Inferior parietal cortex (tissue), 1 donor: ENCODE measurements around the gene PTCD1.

Experiments used
- DNase-seq: peaks from one replicate; pipeline ENCODE4 v3.0.0-alpha.2; 2016; ENCODE audit errors: extremely low spot score

PTCD1 gene

DNA sequence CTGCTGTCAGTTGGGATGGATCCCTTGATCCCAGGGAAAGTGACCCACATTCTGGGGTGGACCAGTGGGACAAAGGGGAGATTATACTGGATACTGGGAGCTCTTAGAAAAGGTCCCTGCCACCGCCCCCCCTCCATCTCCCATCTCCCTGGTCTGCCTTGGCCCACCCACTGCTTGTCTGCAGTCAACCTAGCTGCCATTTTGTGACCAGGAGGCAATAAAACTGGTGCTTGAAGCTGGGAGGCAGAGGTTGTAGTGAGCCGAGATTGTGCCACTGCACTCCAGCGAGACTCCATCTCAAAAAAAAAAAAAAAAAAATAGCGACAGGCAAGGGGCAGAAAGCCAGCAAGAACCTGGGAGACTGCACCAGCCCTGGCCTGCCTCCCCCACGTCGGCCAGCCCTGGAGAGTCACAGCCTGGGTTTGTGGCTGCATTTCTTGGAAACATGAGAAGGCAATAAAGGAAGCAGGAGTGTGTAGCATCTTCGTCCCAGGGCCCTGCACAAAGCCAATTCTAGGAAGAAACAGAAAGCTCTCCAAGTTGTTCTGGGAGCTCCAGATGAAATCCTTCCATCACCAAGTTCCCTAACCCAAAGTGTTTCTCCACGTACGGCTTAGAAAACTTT is 68.7 kb downstream of the PTCD1 start:
- DNase-seq, result no peak

DNA sequence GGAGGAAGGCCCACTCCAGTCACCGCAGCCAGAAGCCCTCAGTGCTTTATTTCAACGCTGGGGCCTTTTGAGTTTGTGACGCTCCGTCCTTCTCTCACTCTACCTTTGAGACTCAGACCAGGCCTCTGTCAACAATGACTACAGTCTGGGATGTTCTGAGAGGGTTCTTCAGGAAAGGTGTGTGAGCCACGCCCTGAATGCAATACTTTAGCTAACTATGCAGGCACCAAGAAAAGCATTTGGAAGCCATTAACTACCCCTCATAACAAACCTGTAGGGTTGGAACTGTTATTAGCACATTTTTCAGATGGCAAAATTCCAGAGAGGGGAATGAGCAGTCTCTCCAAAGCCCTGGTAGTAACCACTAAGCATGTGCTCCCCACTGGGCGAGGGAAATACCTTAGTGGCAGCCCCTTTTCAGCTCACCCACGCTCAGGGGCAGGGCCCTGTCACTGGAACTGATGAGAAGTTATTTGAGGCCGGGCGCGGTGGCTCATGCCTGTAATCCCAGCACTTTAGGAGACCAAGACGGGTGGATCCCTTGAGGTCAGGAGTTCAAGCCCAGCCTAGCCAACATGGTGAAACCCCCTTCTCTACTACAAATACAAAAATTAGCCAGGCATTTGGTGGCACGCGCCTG is 69.7 kb downstream of the PTCD1 start:
- no peak for DNase-seq
